Epithelial cell of proximal tubule (primary cell): Measurements from ENCODE around the gene CACNG5. TPM values are rescaled to one million over a fixed set of nuclear protein-coding genes. Genes with fewer than 3 reads are reported as not detected.

Source experiments
- DNase-seq: peaks from one replicate; pipeline ENCODE4 v3.0.0-alpha.2; 2011; ENCODE audit warnings: low read depth
- H3K4me3 ChIP-seq: 2 replicates; pipeline ENCODE4 v1.5.1; 2011; ENCODE audit warnings: low read depth, mild to moderate bottlenecking, low read length
- CTCF ChIP-seq: conservative IDR thresholded peaks from 2 replicates; pipeline ENCODE4 v1.5.1; 2012; ENCODE audit warnings: low read depth, mild to moderate bottlenecking, low read length
- total RNA-seq: library from RNA; depleted of rRNA; stranded (reverse); fragments of >200 nt; gene quantifications from 2 replicates; pipeline ENCODE4 v1.2.3, GENCODE V29; 2015

The CACNG5 gene
- total RNA-seq, 1 donor from 2014 or later = not detected

GRCh38 chr17:66810951-66811682 lies 23.8 kb upstream of the CACNG5 start:
- no peak overlapping the region for H3K4me3 ChIP-seq
- DNase-seq = no peak
- TF ChIP-seq CTCF = no peak

- no peak overlapping the region for H3K4me3 ChIP-seq
- no peak for DNase-seq
- no peak for TF ChIP-seq CTCF
Observed at GRCh38 chr17:66811683-66812054, 23.2 kb upstream of the CACNG5 start.

DNA sequence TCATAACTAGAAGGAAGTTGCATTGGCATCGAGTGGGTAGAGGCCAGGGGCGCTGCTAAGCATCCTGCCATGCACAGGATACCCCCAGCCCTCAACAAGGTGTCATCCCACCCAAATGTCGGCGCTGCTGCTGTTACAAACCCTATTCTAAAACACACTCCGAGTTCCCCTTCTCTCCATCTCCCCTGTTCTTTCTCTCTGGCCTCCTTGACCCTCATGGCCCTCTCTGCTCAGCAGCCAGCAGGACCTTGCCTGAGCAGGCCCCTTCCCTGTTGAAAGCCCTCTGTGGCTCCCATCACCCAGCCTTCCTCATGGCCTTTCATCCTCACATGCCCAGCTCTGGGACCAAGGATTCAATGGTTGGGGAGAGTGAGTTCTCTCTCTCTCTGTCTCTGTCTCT lies 22.3 kb upstream of the CACNG5 start:
- H3K4me3 ChIP-seq = no peak overlapping the region
- no peak for DNase-seq
- TF ChIP-seq CTCF = no peak

- no peak for DNase-seq
Observed at GRCh38 chr17:66813296-66813695, 21.6 kb upstream of the CACNG5 start.

DNA sequence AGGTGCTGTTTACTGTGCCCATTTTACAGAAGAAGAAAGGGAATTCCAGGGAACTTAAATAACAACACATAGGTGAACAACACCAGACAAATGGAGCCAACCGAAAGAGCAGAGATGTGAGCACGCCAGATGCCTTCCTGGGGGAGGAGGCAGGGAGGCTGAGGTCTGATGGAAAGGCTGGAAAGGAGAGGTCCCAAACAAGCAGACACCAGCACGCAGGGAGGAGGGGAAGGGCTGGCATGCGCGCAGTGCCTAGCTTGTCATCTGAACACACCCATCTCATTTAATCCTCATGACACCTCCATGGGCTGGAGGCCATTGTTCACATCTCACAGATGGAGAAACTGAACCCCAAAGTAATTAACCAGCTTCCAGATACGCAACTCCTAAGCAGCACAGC lies 20.9 kb upstream of the CACNG5 start:
- H3K4me3 ChIP-seq = no peak overlapping the region
- TF ChIP-seq CTCF = no peak
- DNase-seq = no peak

More at GRCh38 chr17:66813296-66813695, 21.6 kb upstream of the CACNG5 start:
- H3K4me3 ChIP-seq = no peak overlapping the region
- no peak for TF ChIP-seq CTCF

- H3K4me3 ChIP-seq = no peak overlapping the region
- DNase-seq = no peak
- no peak for TF ChIP-seq CTCF
Observed at GRCh38 chr17:66814570-66814969, 20.3 kb upstream of the CACNG5 start.

- TF ChIP-seq CTCF = no peak
- no peak overlapping the region for H3K4me3 ChIP-seq
- DNase-seq = no peak
Observed at GRCh38 chr17:66817750-66818149, 17.2 kb upstream of the CACNG5 start.
